22Rv1 (cell line): ENCODE data around the gene VSIG10.

ENCODE experiments used
- ZFX ChIP-seq: fragments of 450-650 bp; IDR thresholded peaks from 2 replicates; pipeline ENCODE4 v1.6.1; 2017; ENCODE audit warnings: antibody characterized with exemption, borderline replicate concordance
- TF ChIP-seq, protein P1 (sequence below): fragments of 450-650 bp; IDR thresholded peaks from 2 replicates; pipeline ENCODE4 v1.5.1; 2017; ENCODE audit warnings: mild to moderate bottlenecking

DNA sequence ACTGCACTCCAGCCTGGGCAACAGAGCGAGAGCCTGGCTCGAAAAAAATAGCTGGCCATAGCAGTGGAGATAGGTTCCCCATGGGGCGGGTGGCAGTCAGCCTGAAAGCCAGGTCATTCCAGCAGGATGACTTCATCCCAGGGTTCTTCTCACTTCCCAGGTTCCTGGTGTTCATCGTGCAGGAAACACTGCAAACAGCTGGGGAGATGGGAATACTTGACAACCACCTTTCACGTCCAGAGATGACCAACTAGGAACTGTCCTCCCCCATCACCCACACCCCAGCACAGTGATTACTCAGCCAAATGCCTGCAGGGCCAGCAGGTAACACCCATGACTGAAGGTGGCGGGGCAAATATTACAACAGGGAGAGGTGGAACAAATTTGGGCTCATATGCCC, 1.7 kb downstream of the VSIG10 start:
- TF ChIP-seq, protein P1, sequence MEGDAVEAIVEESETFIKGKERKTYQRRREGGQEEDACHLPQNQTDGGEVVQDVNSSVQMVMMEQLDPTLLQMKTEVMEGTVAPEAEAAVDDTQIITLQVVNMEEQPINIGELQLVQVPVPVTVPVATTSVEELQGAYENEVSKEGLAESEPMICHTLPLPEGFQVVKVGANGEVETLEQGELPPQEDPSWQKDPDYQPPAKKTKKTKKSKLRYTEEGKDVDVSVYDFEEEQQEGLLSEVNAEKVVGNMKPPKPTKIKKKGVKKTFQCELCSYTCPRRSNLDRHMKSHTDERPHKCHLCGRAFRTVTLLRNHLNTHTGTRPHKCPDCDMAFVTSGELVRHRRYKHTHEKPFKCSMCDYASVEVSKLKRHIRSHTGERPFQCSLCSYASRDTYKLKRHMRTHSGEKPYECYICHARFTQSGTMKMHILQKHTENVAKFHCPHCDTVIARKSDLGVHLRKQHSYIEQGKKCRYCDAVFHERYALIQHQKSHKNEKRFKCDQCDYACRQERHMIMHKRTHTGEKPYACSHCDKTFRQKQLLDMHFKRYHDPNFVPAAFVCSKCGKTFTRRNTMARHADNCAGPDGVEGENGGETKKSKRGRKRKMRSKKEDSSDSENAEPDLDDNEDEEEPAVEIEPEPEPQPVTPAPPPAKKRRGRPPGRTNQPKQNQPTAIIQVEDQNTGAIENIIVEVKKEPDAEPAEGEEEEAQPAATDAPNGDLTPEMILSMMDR, result no peak
- TF ChIP-seq ZFX, result no peak
